HCT116 (cell line): ENCODE measurements around the gene IGIP. TPM values are rescaled to one million over a fixed set of nuclear protein-coding genes. Genes with fewer than 3 reads are reported as not detected.

ENCODE experiments used
- ATAC-seq: fragments of 200-7000 bp; cut with Tn5 transposase; 2 replicates; pipeline ENCODE4 v1.9.1; 2020; ENCODE audit warnings: mild to moderate bottlenecking, moderate library complexity
- BruUV-seq: library from RNA; stranded (reverse); fragments of 400-500 nt; replicated peaks from 2 replicates; lab custom pipeline; 2021; lab: Mats Ljungman, UMichigan
- CTCF ChIA-PET: fragments of 300-600 bp; sonication (Branson Sonifier 250); formaldehyde crosslinking; loops from one replicate; lab custom pipeline; 2021; ENCODE audit warnings: antibody characterized with exemption; lab: Charles Lee
- POLR2A ChIA-PET: fragments of 300-600, 350-600 bp; sonication (Branson Sonifier 250); formaldehyde crosslinking; loops from one replicate; lab custom pipeline; 2021; ENCODE audit warnings: antibody characterized with exemption; lab: Charles Lee
- RAD21 ChIA-PET, 2 experiments: fragments of 300-600 bp; sonication (Branson Sonifier 250); formaldehyde crosslinking; loops; one replicate each; lab custom pipeline; 2023; ENCODE audit warnings: low total read pairs in 2 of 2; ENCODE audit not compliant: uncharacterized antibody in 2 of 2, unreplicated experiment in 2 of 2, low non-redundant PET in 1 of 2; lab: Charles Lee
- DNase-seq: peaks from one replicate; pipeline ENCODE4 v3.0.0-alpha.2; 2010; ENCODE audit warnings: low read depth, low spot score
- H2AFZ ChIP-seq: fragments of 200-600 bp; shearing (Covaris generic), sonication (generic); 2 replicates; pipeline ENCODE4 v1.6.1; 2017; ENCODE audit warnings: low read depth, mixed run types, mixed read lengths, antibody characterized with exemption, low read length; ENCODE audit not compliant: poor library complexity, severe bottlenecking
- H3K27ac ChIP-seq: 2 replicates; pipeline ENCODE4 v1.5.1; 2012; ENCODE audit warnings: low read depth, low read length
- H3K27me3 ChIP-seq: fragments of 200-600 bp; sonication (generic); 2 replicates; pipeline ENCODE4 v1.6.1; 2016; ENCODE audit warnings: mixed run types, low read length, mixed read lengths; ENCODE audit not compliant: insufficient read depth
- H3K36me3 ChIP-seq, 2 experiments: fragments of 200-500 bp in 1 of 2; fragments of 200-600 bp in 1 of 2; sonication (Bioruptor generic) in 1 of 2; sonication (generic) in 1 of 2; 2 replicates each; pipeline versions ENCODE4 v1.5.1 to v1.6.1; 2014 to 2016; ENCODE audit warnings: low read length in 2 of 2, inconsistent platforms in 1 of 2, mixed read lengths in 1 of 2, mixed run types in 1 of 2; ENCODE audit not compliant: insufficient read depth in 2 of 2, control insufficient read depth in 1 of 2
- H3K4me1 ChIP-seq, 2 experiments: fragments of 200-600 bp in 1 of 2; sonication (generic) in 1 of 2; 2 replicates each; pipeline versions ENCODE4 v1.5.1 to v1.6.1; 2012 to 2017; ENCODE audit warnings: low read length in 2 of 2, inconsistent platforms in 1 of 2, mild to moderate bottlenecking in 1 of 2, mixed read lengths in 1 of 2, mixed run types in 1 of 2, moderate library complexity in 1 of 2; ENCODE audit not compliant: insufficient read depth in 2 of 2, control insufficient read depth in 1 of 2
- H3K4me2 ChIP-seq: fragments of 200-600 bp; sonication (generic); 2 replicates; pipeline ENCODE4 v1.6.1; 2017; ENCODE audit warnings: mixed run types, low read length, mixed read lengths
- H3K4me3 ChIP-seq, 2 experiments: fragments of 200-600 bp in 1 of 2; sonication (generic) in 1 of 2; replicated peaks in 1 of 2; 2 replicates each; pipeline ENCODE4 v1.5.1; 2011 to 2016; ENCODE audit warnings: low read length in 2 of 2, control low read depth in 1 of 2, low read depth in 1 of 2, mild to moderate bottlenecking in 1 of 2, mixed read lengths in 1 of 2, mixed run types in 1 of 2
- H3K79me2 ChIP-seq: fragments of 200-600 bp; sonication (generic); 2 replicates; pipeline ENCODE4 v1.6.1; 2017; ENCODE audit warnings: mild to moderate bottlenecking, mixed run types, low read length, moderate library complexity, mixed read lengths; ENCODE audit not compliant: insufficient read depth
- H3K9ac ChIP-seq: fragments of 200-600 bp; sonication (generic); 2 replicates; pipeline ENCODE4 v1.6.1; 2016; ENCODE audit warnings: low read length, mixed read lengths
- H3K9me2 ChIP-seq: fragments of 200-600 bp; sonication (generic), shearing (Covaris generic); 2 replicates; pipeline ENCODE4 v1.6.1; 2017; ENCODE audit warnings: mixed run types, mild to moderate bottlenecking, moderate library complexity; ENCODE audit not compliant: insufficient read depth
- H3K9me3 ChIP-seq, 2 experiments: fragments of 200-500 bp in 1 of 2; fragments of 200-600 bp in 1 of 2; sonication (Bioruptor generic) in 1 of 2; sonication (generic) in 1 of 2; 2 replicates each; pipeline ENCODE4 v1.6.1; 2014 to 2017; ENCODE audit warnings: low read length in 2 of 2, mixed read lengths in 2 of 2, inconsistent platforms in 1 of 2, low read depth in 1 of 2, mild to moderate bottlenecking in 1 of 2, mixed run types in 1 of 2, moderate library complexity in 1 of 2; ENCODE audit not compliant: control insufficient read depth in 1 of 2, insufficient read depth in 1 of 2
- H4K20me1 ChIP-seq: fragments of 200-600 bp; sonication (generic), shearing (Covaris generic); 2 replicates; pipeline ENCODE4 v1.6.1; 2017; ENCODE audit warnings: mixed run types, mild to moderate bottlenecking, moderate library complexity; ENCODE audit not compliant: insufficient read depth
- ATF3 ChIP-seq: IDR thresholded peaks from 2 replicates; pipeline ENCODE4 v1.6.1; 2012
- CBX3 ChIP-seq: IDR thresholded peaks from 2 replicates; pipeline ENCODE4 v1.6.1; 2012; ENCODE audit warnings: low read depth
- CEBPB ChIP-seq: IDR thresholded peaks from 2 replicates; pipeline ENCODE4 v1.6.1; 2012; ENCODE audit warnings: low read depth
- ELF1 ChIP-seq: IDR thresholded peaks from 2 replicates; pipeline ENCODE4 v1.6.1; 2012; ENCODE audit warnings: low read depth, borderline replicate concordance
- EZH2 ChIP-seq: fragments of 200-600 bp; sonication (generic); IDR thresholded peaks from 2 replicates; pipeline ENCODE4 v1.6.1; 2017; ENCODE audit warnings: antibody characterized with exemption, mixed run types
- EZH2phosphoT487 ChIP-seq: fragments of 200-600 bp; IDR thresholded peaks from 2 replicates; pipeline ENCODE4 v1.6.1; 2018; ENCODE audit warnings: antibody characterized with exemption, borderline replicate concordance
- FOSL1 ChIP-seq: IDR thresholded peaks from 2 replicates; pipeline ENCODE4 v1.6.1; 2012; ENCODE audit warnings: low read depth
- JUND ChIP-seq: IDR thresholded peaks from 2 replicates; pipeline ENCODE4 v1.6.1; 2012
- MAX ChIP-seq: IDR thresholded peaks from 2 replicates; pipeline ENCODE4 v1.6.1; 2012
- POLR2A ChIP-seq: IDR thresholded peaks from 2 replicates; pipeline ENCODE4 v1.7.0; 2011; ENCODE audit warnings: borderline replicate concordance; ENCODE audit not compliant: insufficient read depth, insufficient read length; ENCODE audit errors: extremely low read depth
- RAD21 ChIP-seq: IDR thresholded peaks from 2 replicates; pipeline ENCODE4 v1.6.1; 2012; ENCODE audit warnings: low read depth, mild to moderate bottlenecking
- SIN3A ChIP-seq: IDR thresholded peaks from 2 replicates; pipeline ENCODE4 v1.6.1; 2012; ENCODE audit warnings: low read depth
- SP1 ChIP-seq: IDR thresholded peaks from 2 replicates; pipeline ENCODE4 v1.6.1; 2012; ENCODE audit warnings: low read depth
- SRF ChIP-seq: IDR thresholded peaks from 2 replicates; pipeline ENCODE4 v1.6.1; 2012; ENCODE audit warnings: low read depth
- TCF7L2 ChIP-seq: IDR thresholded peaks from 2 replicates; pipeline ENCODE4 v1.7.0; 2011; ENCODE audit warnings: borderline replicate concordance, inconsistent platforms; ENCODE audit not compliant: insufficient read depth, insufficient read length; ENCODE audit errors: extremely low read depth
- ZBTB33 ChIP-seq: IDR thresholded peaks from 2 replicates; pipeline ENCODE4 v1.6.1; 2011; ENCODE audit warnings: mild to moderate bottlenecking, low read length, moderate library complexity; ENCODE audit not compliant: insufficient replicate concordance; ENCODE audit errors: extremely low read depth
- ZNF274 ChIP-seq: fragments of 200-500 bp; sonication (Bioruptor generic); IDR thresholded peaks from 2 replicates; pipeline ENCODE4 v1.6.1; 2014; ENCODE audit warnings: mild to moderate bottlenecking, low read depth, low read length, inconsistent platforms
- intact Hi-C: fragments of 100-400 bp; cut with micrococcal nuclease; formaldehyde crosslinking; loops from 2 replicates; pipeline ENCODE4 v1.10.0; 2022
- total RNA-seq: library from RNA; stranded (reverse); gene quantifications from one replicate; pipeline ENCODE4 v1.2.1, GENCODE V29; 2021; ENCODE audit not compliant: unreplicated experiment

IGIP gene
- total RNA-seq, 1 experiment from 2014 or later: 5.2 TPM

GRCh38 chr5:140103154-140103553 lies 22.6 kb upstream of the IGIP start:
- H3K9me2 ChIP-seq: no peaks in the 10 kb centered on the region
- H2AFZ ChIP-seq: no peak overlapping the region
- intact Hi-C loops: no loop called here
- ATAC-seq: no peak
- H3K4me1 ChIP-seq: peaks cover 10 to 16% of the 10 kb centered on the region in 2 experiments
- ChIA-PET CTCF (interaction anchor here (0.6 kb wide), 1 partner anchor 833 kb away, joined by 3 read pairs; no protein-coding TSS in a partner anchor), RAD21 (no interaction called here), POLR2A (no interaction called here)
- H3K4me2 ChIP-seq: no peak overlapping the region
- H3K36me3 ChIP-seq: no peaks in the 10 kb centered on the region
- no TSS peak for BruUV-seq
- H3K27ac ChIP-seq: no peak overlapping the region
- H3K4me3 ChIP-seq: no peak overlapping the region
- H3K9ac ChIP-seq: no peak overlapping the region
- DNase-seq: no peak
- no peaks in the 10 kb centered on the region for H3K27me3 ChIP-seq
- TF ChIP-seq MAX (no peak), SIN3A (no peak), EZH2 (no peak), SRF (no peak), SP1 (no peak), POLR2A (no peak), ZBTB33 (no peak), RAD21 (no peak), ELF1 (no peak), FOSL1 (no peak), CBX3 (no peak), CEBPB (no peak), EZH2phosphoT487 (no peak), ATF3 (no peak), JUND (no peak), TCF7L2 (no peak), ZNF274 (no peak)
- TF ChIP-seq, all 23 proteins: peak for 0
- Histone ChIP-seq H3K79me2 (peaks cover 1% of the 10 kb centered on the region), H3K9me3 (no peaks in the 10 kb centered on the region), H4K20me1 (no peaks in the 10 kb centered on the region)
